ENCODE measurements around the gene CPT2.

The CPT2 gene

GRCh38 chr1:53220171-53220961, 23.7 kb downstream of the CPT2 start, which contains the start of gene CZIB (continued):
- peak; percentile 72 for TF ChIP-seq ZSCAN30 (tag by site-specific recombination; IDR thresholded peaks at IDR 0.05)
- no peak for TF ChIP-seq ZNF48 (tag by site-specific recombination; IDR thresholded peaks at IDR 0.05)
- TF ChIP-seq BCL11B (tag by site-specific recombination; IDR thresholded peaks at IDR 0.05; ENCODE audit: low read depth): peak; percentile 71; the same call in 1 of the 2 replicates
- TF ChIP-seq, protein P1, sequence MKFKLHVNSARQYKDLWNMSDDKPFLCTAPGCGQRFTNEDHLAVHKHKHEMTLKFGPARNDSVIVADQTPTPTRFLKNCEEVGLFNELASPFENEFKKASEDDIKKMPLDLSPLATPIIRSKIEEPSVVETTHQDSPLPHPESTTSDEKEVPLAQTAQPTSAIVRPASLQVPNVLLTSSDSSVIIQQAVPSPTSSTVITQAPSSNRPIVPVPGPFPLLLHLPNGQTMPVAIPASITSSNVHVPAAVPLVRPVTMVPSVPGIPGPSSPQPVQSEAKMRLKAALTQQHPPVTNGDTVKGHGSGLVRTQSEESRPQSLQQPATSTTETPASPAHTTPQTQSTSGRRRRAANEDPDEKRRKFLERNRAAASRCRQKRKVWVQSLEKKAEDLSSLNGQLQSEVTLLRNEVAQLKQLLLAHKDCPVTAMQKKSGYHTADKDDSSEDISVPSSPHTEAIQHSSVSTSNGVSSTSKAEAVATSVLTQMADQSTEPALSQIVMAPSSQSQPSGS (tag by site-specific recombination; IDR thresholded peaks at IDR 0.05; ENCODE audit: low read depth): no peak
- TF ChIP-seq ZNF292 (tag by site-specific recombination; IDR thresholded peaks at IDR 0.05; ENCODE audit: borderline replicate concordance, low read depth): no peak
- TF ChIP-seq ZBTB48 (tag by site-specific recombination; IDR thresholded peaks at IDR 0.05): peak; percentile 84
- TF ChIP-seq, protein P2, sequence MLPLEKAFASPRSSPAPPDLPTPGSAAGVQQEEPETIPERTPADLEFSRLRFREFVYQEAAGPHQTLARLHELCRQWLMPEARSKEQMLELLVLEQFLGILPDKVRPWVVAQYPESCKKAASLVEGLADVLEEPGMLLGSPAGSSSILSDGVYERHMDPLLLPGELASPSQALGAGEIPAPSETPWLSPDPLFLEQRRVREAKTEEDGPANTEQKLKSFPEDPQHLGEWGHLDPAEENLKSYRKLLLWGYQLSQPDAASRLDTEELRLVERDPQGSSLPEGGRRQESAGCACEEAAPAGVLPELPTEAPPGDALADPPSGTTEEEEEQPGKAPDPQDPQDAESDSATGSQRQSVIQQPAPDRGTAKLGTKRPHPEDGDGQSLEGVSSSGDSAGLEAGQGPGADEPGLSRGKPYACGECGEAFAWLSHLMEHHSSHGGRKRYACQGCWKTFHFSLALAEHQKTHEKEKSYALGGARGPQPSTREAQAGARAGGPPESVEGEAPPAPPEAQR (tag by site-specific recombination; IDR thresholded peaks at IDR 0.05): no peak
- TF ChIP-seq, protein P3, sequence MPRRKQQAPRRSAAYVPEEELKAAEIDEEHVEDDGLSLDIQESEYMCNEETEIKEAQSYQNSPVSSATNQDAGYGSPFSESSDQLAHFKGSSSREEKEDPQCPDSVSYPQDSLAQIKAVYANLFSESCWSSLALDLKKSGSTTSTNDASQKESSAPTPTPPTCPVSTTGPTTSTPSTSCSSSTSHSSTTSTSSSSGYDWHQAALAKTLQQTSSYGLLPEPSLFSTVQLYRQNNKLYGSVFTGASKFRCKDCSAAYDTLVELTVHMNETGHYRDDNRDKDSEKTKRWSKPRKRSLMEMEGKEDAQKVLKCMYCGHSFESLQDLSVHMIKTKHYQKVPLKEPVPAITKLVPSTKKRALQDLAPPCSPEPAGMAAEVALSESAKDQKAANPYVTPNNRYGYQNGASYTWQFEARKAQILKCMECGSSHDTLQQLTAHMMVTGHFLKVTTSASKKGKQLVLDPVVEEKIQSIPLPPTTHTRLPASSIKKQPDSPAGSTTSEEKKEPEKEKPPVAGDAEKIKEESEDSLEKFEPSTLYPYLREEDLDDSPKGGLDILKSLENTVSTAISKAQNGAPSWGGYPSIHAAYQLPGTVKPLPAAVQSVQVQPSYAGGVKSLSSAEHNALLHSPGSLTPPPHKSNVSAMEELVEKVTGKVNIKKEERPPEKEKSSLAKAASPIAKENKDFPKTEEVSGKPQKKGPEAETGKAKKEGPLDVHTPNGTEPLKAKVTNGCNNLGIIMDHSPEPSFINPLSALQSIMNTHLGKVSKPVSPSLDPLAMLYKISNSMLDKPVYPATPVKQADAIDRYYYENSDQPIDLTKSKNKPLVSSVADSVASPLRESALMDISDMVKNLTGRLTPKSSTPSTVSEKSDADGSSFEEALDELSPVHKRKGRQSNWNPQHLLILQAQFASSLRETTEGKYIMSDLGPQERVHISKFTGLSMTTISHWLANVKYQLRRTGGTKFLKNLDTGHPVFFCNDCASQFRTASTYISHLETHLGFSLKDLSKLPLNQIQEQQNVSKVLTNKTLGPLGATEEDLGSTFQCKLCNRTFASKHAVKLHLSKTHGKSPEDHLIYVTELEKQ (tag by site-specific recombination; IDR thresholded peaks at IDR 0.05; ENCODE audit: borderline replicate concordance): peak; percentile 64; the same call in 1 of the 2 replicates
- TF ChIP-seq, protein P4, sequence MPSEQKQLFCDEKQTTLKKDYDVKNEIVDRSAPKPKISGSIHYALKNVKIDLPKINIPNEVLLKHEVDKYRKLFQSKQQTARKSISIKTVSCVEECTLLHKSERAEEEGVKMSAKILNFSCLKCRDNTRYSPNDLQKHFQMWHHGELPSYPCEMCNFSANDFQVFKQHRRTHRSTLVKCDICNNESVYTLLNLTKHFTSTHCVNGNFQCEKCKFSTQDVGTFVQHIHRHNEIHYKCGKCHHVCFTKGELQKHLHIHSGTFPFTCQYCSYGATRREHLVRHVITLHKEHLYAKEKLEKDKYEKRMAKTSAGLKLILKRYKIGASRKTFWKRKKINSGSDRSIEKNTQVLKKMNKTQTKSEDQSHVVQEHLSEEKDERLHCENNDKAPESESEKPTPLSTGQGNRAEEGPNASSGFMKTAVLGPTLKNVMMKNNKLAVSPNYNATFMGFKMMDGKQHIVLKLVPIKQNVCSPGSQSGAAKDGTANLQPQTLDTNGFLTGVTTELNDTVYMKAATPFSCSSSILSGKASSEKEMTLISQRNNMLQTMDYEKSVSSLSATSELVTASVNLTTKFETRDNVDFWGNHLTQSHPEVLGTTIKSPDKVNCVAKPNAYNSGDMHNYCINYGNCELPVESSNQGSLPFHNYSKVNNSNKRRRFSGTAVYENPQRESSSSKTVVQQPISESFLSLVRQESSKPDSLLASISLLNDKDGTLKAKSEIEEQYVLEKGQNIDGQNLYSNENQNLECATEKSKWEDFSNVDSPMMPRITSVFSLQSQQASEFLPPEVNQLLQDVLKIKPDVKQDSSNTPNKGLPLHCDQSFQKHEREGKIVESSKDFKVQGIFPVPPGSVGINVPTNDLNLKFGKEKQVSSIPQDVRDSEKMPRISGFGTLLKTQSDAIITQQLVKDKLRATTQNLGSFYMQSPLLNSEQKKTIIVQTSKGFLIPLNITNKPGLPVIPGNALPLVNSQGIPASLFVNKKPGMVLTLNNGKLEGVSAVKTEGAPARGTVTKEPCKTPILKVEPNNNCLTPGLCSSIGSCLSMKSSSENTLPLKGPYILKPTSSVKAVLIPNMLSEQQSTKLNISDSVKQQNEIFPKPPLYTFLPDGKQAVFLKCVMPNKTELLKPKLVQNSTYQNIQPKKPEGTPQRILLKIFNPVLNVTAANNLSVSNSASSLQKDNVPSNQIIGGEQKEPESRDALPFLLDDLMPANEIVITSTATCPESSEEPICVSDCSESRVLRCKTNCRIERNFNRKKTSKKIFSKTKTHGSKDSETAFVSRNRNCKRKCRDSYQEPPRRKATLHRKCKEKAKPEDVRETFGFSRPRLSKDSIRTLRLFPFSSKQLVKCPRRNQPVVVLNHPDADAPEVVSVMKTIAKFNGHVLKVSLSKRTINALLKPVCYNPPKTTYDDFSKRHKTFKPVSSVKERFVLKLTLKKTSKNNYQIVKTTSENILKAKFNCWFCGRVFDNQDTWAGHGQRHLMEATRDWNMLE (tag by site-specific recombination; conservative IDR thresholded peaks at IDR 0.05; ENCODE audit: low read depth): peak; percentile 65
- TF ChIP-seq, protein P5, sequence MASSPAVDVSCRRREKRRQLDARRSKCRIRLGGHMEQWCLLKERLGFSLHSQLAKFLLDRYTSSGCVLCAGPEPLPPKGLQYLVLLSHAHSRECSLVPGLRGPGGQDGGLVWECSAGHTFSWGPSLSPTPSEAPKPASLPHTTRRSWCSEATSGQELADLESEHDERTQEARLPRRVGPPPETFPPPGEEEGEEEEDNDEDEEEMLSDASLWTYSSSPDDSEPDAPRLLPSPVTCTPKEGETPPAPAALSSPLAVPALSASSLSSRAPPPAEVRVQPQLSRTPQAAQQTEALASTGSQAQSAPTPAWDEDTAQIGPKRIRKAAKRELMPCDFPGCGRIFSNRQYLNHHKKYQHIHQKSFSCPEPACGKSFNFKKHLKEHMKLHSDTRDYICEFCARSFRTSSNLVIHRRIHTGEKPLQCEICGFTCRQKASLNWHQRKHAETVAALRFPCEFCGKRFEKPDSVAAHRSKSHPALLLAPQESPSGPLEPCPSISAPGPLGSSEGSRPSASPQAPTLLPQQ (tag by site-specific recombination; IDR thresholded peaks at IDR 0.05): peak; percentile 92
- peak; percentile 100 for TF ChIP-seq PATZ1 (tag by site-specific recombination; IDR thresholded peaks at IDR 0.05)
- 0 out of 2 replicates have a peak, but pooled peaks have one; percentile 64 for TF ChIP-seq ZNF837 (tag by site-specific recombination; IDR thresholded peaks at IDR 0.05)
- TF ChIP-seq ZNF449 (tag by site-specific recombination; IDR thresholded peaks at IDR 0.05): 0 out of 2 replicates have a peak, but pooled peaks have one; percentile 28
- TF ChIP-seq GLIS1 (tag by site-specific recombination; IDR thresholded peaks at IDR 0.05): peak; percentile 80
- TF ChIP-seq TCF7L2 (IDR thresholded peaks at IDR 0.05; ENCODE audit: borderline replicate concordance, low read depth, low read length): no peak
- peak; percentile 98 for TF ChIP-seq ZNF324 (tag by site-specific recombination; IDR thresholded peaks at IDR 0.05)
- TF ChIP-seq SP3 (tag by site-specific recombination; IDR thresholded peaks at IDR 0.05): peak; percentile 95
- peak; percentile 13; the same call in 1 of the 2 replicates for TF ChIP-seq ZNF184 (tag by site-specific recombination; IDR thresholded peaks at IDR 0.05)
- 0 out of 2 replicates have a peak, but pooled peaks have one; percentile 48 for TF ChIP-seq ZNF169 (tag by site-specific recombination; IDR thresholded peaks at IDR 0.05)
- TF ChIP-seq WT1 (tag by site-specific recombination; IDR thresholded peaks at IDR 0.05): peak; percentile 87
- peak; percentile 73 for TF ChIP-seq SCRT2 (tag by site-specific recombination; IDR thresholded peaks at IDR 0.05)
